GM21447 (cell line): Measurements from ENCODE around the gene ZNF490.
"Not testable (repeated sequence)": the region's sequence is repeated elsewhere in the genome, so short reads cannot be mapped to it uniquely, and the experiment has no call there.

Experiments used
- ATAC-seq: cut with Tn5 transposase; IDR thresholded peaks from one replicate; pipeline ENCODE4 v1.9.1; 2021; ENCODE audit not compliant: unreplicated experiment

ZNF490 gene

DNA sequence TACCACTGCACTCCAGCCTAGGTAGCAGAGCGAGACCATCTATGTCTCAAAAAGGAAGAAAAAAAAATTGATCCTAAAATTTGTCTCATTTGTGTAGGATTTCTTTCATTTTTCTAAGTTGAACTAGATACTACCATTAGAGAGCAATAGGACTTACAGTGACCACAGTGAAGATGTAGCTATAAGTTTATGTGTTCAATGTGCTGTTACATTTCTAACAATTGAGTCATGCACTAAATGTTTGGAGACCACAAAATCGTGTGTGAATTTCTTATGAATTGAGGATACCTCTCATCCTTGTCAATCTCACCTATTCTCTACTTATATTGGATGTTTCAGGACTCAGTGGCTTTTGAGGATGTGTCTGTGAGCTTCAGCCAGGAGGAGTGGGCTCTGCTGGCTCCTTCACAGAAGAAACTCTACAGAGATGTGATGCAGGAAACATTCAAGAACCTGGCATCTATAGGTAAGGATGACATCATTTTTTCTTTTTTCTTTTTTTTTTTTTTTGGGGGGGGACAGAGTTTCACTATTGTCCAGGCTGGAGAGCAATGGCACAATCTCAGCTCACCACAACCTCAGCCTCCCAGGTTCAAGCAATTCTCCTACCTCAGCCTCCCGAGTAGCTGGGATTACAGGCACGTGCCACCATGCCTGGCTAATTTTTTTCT is 12.9 kb upstream of the ZNF490 start:
- ATAC-seq = no peak

- not testable (repeated sequence) for ATAC-seq
These were observed 10.8 kb upstream of the ZNF490 start for GRCh38 chr19:12621253-12622024.

DNA sequence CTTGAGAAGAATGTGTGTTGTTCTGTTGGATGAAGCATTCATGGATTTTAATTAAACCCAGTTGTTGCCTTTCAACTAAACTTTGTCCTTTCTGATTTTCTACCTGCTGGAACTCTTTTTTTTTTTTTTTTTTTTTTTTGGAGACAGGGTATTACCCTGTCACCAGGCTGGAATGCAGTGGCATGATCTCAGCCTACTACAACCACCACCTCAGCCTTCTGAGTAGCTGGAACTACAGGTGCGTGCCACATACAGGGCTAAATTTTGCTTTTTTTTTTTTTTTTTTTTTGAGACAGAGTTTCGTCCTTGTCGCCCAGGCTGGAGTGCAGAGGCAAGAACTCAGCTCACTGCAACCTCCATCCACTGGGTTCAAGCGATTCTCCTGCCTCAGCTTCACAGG is 7.0 kb upstream of the ZNF490 start:
- no peak for ATAC-seq

DNA sequence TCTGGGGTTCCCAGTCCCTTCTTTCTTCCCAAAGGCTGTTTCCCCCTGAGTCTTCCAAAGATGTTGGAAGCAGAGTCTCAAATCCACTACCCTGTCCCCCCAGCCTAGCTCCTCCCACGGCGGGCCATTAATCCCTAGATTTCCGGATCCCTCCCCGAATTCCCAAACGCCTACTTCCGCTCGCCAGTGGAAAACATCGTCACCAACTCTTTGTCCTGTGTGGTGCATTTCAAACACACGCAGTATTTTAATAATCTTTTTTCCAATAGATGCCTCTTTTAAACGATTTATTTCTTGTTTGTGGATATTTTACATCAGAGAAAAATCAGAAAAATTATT is 717 bp upstream of the ZNF490 start:
- ATAC-seq = no peak

DNA sequence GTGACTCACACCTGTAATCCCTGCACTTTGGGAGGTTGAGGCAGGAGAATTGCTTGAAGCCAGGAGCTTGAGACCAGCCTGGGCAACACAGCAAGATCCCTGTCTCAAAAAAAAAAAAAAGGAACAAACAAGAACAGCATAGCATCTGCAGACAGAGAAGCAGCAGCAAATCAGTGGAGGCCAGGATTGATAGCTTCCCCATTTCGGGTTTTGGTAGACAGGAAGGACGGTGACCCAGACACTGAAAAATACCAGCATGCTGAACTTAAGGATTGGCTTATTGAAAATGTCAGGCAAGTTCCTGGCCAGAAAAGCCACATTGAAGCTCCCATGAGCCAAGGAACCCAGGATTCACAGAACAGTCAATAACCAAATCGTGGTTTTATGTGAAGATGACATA is 3.0 kb downstream of the ZNF490 start:
- ATAC-seq = no peak

DNA sequence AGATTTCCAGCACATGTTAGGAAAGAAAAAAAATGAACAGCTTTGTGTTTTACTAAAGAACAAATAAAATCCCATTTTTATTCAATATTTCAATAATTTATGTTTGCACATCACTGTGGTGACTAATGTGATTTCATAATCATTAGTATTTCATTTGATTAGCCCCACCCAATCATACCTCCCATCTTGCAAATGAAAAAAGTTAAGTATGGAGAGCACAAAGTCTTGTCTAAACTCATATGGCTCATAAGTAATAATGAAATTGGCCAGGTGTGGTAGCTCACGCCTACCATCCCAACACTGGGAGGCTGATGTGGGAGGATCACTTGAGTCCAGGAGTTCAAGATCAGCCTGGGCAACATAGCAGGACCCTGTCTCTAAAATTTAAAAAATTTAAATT is 3.8 kb downstream of the ZNF490 start:
- ATAC-seq = no peak

- peak; percentile 69 for ATAC-seq
These were observed 6.9 kb downstream of the ZNF490 start for GRCh38 chr19:12603714-12604113.

DNA sequence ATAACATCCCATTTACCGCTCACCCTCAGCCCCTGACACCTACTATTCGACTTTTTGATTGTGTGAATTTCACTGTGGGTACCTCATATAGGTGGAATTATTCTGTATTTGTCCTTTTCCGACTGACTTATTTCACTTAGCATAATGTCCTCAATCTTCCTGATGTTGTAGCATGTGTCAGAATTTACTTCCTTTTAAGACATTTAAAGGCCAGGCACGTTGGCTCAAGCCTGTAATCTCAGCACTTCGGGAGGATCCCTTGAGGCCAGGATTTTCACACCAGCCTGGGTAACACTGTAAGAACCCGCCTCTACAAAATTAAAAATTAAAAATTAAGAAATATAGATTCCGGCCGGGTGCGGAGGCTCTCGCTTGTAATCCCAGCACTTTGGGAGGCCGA is 13.0 kb downstream of the ZNF490 start:
- no peak for ATAC-seq

DNA sequence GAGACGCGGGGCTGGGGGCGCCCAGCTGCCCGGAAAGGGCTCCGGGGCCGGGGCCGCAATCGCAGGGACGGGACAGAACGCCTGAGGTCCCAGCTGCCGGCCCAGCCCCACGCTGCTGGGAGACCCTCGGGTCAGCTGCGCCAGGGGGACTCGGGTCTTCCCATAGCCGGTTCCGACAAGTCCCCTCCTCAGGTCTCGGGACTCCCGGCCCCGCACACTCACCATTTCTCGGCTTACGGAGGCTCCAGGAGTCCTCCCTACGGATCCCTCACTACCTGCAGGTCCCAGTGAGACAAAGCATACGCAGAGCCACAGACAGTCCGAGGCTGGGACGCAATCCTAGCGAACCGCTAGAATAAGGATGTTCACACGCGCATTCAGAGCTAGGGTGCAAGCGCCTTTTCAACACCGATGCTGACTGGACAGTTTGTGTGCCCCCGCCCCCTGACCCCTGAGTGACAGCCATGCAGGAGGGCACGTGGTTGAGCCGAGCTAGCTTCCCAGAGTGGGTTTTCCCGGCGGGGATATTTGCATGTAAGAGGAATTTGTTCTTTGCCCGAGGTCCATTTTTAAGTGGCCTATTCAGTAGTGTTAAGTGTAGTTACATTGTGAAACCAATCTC is 13.6 kb downstream of the ZNF490 start:
- no peak for ATAC-seq

DNA sequence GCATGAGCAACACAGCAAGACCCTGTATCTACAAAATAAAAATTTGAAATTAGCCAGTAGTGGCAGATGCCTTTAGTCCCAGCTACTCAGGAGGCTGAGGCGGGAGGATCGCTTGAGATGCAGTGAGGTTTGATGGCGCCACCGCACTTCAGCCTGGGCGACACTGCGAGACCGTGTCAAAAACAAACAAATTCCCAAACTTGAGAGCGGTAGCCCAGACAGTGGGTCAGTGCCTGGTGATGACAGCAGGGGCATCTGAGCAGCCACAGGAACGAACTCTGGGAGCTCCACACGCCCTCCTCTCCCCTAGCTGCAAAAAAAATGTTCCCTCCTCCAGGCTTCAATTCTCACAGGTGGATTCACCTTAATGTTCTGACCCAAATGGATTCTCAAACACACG is 14.1 kb downstream of the ZNF490 start:
- ATAC-seq = no peak

- no peak for ATAC-seq
These were observed 29.5 kb downstream of the ZNF490 start for GRCh38 chr19:12581100-12581499.

GRCh38 chr19:12580180-12580694 is 30.4 kb downstream of the ZNF490 start:
- ATAC-seq = no peak

DNA sequence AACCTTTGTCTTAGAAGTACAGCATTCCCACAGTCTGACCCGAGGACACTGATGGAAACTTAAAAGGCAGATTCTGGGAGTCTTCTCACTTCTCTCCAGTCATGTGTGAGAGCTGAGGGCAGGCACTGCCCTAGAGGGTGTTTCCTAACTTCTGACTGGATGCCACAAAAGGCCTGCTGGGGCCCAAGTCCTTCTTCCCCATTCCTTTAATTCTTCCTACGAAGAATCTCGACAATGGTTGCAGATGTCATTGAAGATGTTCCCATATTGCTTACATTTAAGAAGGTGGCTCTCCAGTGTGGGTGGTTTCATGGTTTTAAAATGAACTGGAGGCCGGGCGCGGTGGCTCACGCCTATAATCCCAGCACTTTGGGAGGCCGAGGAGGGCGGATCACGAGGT is 32.0 kb downstream of the ZNF490 start:
- ATAC-seq = no peak

GRCh38 chr19:12574036-12574435 is 36.6 kb downstream of the ZNF490 start:
- ATAC-seq = no peak

GRCh38 chr19:12567951-12568350 is 42.7 kb downstream of the ZNF490 start:
- ATAC-seq = no peak

DNA sequence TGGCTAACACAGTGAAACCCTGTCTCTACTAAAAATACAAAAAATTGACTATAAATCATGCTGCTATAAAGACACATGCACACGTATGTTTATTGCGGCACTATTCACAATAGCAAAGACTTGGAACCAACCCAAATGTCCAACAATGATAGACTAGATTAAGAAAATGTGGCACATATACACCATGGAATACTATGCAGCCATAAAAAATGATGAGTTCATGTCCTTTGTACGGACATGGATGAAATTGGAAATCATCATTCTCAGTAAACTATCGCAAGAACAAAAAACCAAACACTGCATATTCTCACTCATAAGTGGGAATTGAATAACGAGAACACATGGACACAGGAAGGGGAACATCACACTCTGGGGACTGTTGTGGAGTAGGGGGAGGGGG is 44.2 kb downstream of the ZNF490 start:
- not testable (repeated sequence) for ATAC-seq

GRCh38 chr19:12564016-12564664 is 46.5 kb downstream of the ZNF490 start:
- ATAC-seq = no peak

DNA sequence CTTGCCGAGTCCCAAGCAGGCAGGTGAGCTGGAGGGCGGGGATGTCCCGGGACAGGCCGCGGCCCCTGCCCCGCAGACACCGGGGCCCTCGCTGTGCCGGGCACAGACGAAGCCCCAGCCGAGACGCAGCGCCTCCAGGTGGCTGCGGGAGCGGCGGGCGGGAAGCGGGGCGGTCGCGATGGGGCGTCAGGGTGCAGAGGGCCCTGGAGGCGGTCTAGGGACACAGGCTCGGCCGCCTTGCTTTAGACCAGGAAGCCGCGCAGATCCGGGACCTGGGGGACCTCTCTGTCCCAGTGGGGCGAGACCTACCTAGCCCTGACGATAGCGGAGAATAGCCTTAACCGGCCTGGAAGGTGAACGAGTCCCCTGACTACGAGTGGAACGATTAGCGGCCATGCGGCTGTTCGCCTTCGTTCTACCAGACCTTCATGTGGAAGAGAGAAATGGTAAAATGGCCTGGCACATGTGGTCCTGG is 55.1 kb downstream of the ZNF490 start:
- no peak for ATAC-seq

DNA sequence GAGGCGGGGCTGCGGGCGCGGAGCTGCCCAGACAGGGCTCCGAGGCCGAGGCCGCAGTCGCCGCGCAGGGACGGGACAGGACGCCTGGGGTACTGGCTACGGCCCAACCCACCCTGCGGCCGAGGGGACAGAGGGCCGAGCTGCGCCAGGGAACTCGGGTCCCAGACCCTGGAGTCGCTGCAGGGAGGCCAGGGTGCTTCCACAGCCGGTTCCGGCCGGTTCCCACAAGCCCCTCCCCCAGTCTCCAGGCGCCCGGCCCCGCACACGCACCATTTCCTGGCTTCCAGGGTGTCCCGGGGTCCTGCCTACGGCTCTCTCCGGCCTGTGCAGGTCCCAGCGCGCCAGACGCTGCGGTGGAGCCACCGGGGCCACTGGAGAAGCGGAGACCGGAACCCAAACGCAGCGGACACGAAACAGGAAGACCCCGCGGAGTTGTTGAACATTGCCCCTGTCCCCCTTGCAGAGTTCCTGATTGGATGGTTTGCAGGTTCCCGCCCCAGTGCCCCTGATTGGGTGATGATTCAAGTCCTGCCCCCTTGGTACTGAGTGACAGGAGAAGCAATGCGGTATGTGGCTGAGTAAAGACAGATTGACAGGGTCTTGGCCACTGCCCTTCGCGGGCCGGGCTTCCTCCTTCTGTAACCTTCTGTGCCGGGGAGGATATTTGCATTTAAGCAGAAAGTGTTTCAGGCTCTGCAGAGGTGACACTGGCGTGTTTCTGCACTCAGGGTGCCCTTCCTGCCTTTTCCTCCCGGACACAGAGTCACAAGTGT is 59.4 kb downstream of the ZNF490 start, which contains the start of gene ZNF564:
ZNF564 (minus strand) TSS at position 423 of the 773 bp plus-strand sequence; CDS start at position 273, 150 bp downstream.
- peak; percentile 98 for ATAC-seq

GRCh38 chr19:12546903-12547302 is 63.7 kb downstream of the ZNF490 start:
- ATAC-seq = no peak

DNA sequence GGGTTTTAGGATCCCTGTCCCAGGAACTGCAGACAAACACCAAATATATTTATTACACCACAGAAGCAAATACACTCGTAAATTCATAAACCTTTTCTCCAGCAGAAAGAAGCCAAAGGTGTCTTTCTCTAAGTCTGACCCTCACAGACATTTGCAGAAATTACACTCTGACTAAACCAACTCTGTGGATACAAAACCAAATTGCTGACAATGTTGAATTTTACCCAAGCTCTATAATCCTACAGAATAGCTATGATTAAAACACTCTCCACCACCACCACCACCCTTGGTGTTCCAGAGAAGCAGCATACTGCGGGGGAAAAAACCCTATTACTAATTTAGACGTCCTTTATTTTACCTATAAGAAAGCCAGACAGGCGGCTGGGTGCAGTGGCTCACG is 64.5 kb downstream of the ZNF490 start:
- no peak for ATAC-seq
